Measurements from ENCODE around the gene DNM3. TPM values are rescaled to one million over a fixed set of nuclear protein-coding genes. Genes with fewer than 3 reads are reported as not detected.

The DNM3 gene
- total and polyA plus RNA-seq, 2 donors (not counting 3 experiments of a cell fraction or from before 2014, with no cell fraction given): 1.4 to 2.5 TPM

GRCh38 chr1:172167796-172168596 lies 326.7 kb downstream of the DNM3 start:
- Histone ChIP-seq H3K4me1 (ENCODE audit: control insufficient read depth, extremely low read depth, insufficient read depth, low read length) (no peaks in the 10 kb centered on the region), H3K4me2 (ENCODE audit: insufficient read depth, low read length) (no peak overlapping the region), H3K27me3 (ENCODE audit: control insufficient read depth in 2 of 2, insufficient read depth in 2 of 2, low read length in 2 of 2) (no peaks in the 10 kb centered on the region), H3K9me1 (replicated peaks; ENCODE audit: control insufficient read depth, extremely low read depth, insufficient read depth, low read length) (no peaks in the 10 kb centered on the region), H2AFZ (ENCODE audit: low read depth, low read length) (no peak overlapping the region), H3K4me3 (replicated peaks in 1 of 3; ENCODE audit: insufficient read depth in 1 of 3, low read depth in 1 of 3, low read length in 3 of 3) (no peak overlapping the region), H3K9ac (replicated peaks; ENCODE audit: extremely low read depth, insufficient read depth, low read length) (no peak overlapping the region), H3K36me3 (ENCODE audit: control insufficient read depth in 2 of 2, extremely low read depth in 1 of 2, insufficient read depth in 2 of 2, low read length in 2 of 2) (no peaks in the 10 kb centered on the region), H3K9me3 (replicated peaks; ENCODE audit: control insufficient read depth, insufficient read depth, low read length) (no peaks in the 10 kb centered on the region), H4K20me1 (replicated peaks; ENCODE audit: control insufficient read depth, extremely low read depth, insufficient read depth, low read length) (no peaks in the 10 kb centered on the region), H3K79me2 (ENCODE audit: control insufficient read depth, insufficient read depth, low read length) (no peaks in the 10 kb centered on the region), H3K27ac (ENCODE audit: insufficient read depth, low read depth, low read length) (no peak overlapping the region)
- dilution Hi-C loops (cut with MboI; ENCODE audit: extremely low pct_ligation_motif_present, low sequenced_read_pairs): no loop called here
- intact Hi-C loops (cut with micrococcal nuclease): no loop called here
- TF ChIP-seq FOS (IDR thresholded peaks at IDR 0.05; ENCODE audit: borderline replicate concordance, insufficient read depth, low read length) (no peak), MYC (IDR thresholded peaks at IDR 0.05; ENCODE audit: low read depth, low read length) (no peak), EZH2 (IDR thresholded peaks at IDR 0.05; ENCODE audit: borderline replicate concordance, low read depth, low read length, severe bottlenecking) (no peak), MAX (IDR thresholded peaks at IDR 0.05; ENCODE audit: insufficient read depth, insufficient read length) (no peak)
- FAIRE-seq (no peak), DNase-seq (ENCODE audit: low read depth, low spot score) (no peak)
- ChIA-PET POLR2A (no interaction called here), CTCF (interaction anchor here (1.5 kb wide), 1 partner anchor 231 kb away, joined by 5 read pairs; no protein-coding TSS in a partner anchor)
- BruUV-seq (replicated peaks): no TSS peak

- Histone ChIP-seq H3K27me3 (ENCODE audit: control insufficient read depth in 2 of 2, insufficient read depth in 2 of 2, low read length in 2 of 2) (no peaks in the 10 kb centered on the region), H3K9ac (replicated peaks; ENCODE audit: extremely low read depth, insufficient read depth, low read length) (no peak overlapping the region), H2AFZ (ENCODE audit: low read depth, low read length) (no peak overlapping the region), H3K79me2 (ENCODE audit: control insufficient read depth, insufficient read depth, low read length) (no peaks in the 10 kb centered on the region), H3K4me1 (ENCODE audit: control insufficient read depth, extremely low read depth, insufficient read depth, low read length) (no peaks in the 10 kb centered on the region), H3K4me2 (ENCODE audit: insufficient read depth, low read length) (no peak overlapping the region), H4K20me1 (replicated peaks; ENCODE audit: control insufficient read depth, extremely low read depth, insufficient read depth, low read length) (no peaks in the 10 kb centered on the region), H3K9me3 (replicated peaks; ENCODE audit: control insufficient read depth, insufficient read depth, low read length) (no peaks in the 10 kb centered on the region), H3K9me1 (replicated peaks; ENCODE audit: control insufficient read depth, extremely low read depth, insufficient read depth, low read length) (no peaks in the 10 kb centered on the region), H3K36me3 (ENCODE audit: control insufficient read depth in 2 of 2, extremely low read depth in 1 of 2, insufficient read depth in 2 of 2, low read length in 2 of 2) (no peaks in the 10 kb centered on the region), H3K4me3 (replicated peaks in 1 of 3; ENCODE audit: insufficient read depth in 1 of 3, low read depth in 1 of 3, low read length in 3 of 3) (no peak overlapping the region), H3K27ac (ENCODE audit: insufficient read depth, low read depth, low read length) (no peak overlapping the region)
- dilution Hi-C loops (cut with MboI; ENCODE audit: extremely low pct_ligation_motif_present, low sequenced_read_pairs): no loop called here
- no peak for TF ChIP-seq POLR2AphosphoS5 (IDR thresholded peaks at IDR 0.05; ENCODE audit: insufficient read depth, low read depth, low read length)
- no peak for TF ChIP-seq EZH2 (IDR thresholded peaks at IDR 0.05; ENCODE audit: borderline replicate concordance, low read depth, low read length, severe bottlenecking)
- no peak for TF ChIP-seq FOS (IDR thresholded peaks at IDR 0.05; ENCODE audit: borderline replicate concordance, insufficient read depth, low read length)
- TF ChIP-seq MYC (IDR thresholded peaks at IDR 0.05; ENCODE audit: low read depth, low read length): no peak
- no peak for TF ChIP-seq JUN (IDR thresholded peaks at IDR 0.05; ENCODE audit: borderline replicate concordance, insufficient read depth, insufficient read length, low read depth)
- no peak for TF ChIP-seq CTCF (IDR thresholded peaks at IDR 0.05; ENCODE audit: extremely low read depth in 1 of 2, insufficient read depth in 1 of 2, low read depth in 1 of 2, low read length in 2 of 2)
- no peak for TF ChIP-seq GATA2 (IDR thresholded peaks at IDR 0.05; ENCODE audit: insufficient read depth, insufficient read length, low read depth, low read length)
- TF ChIP-seq POLR2A (IDR thresholded peaks at IDR 0.05; ENCODE audit: low read depth, low read length): no peak
- TF ChIP-seq MAX (IDR thresholded peaks at IDR 0.05; ENCODE audit: insufficient read depth, insufficient read length): no peak
- BruUV-seq (replicated peaks): no TSS peak
- DNase-seq (ENCODE audit: low read depth, low spot score) (no peak), FAIRE-seq (no peak)
- ChIA-PET POLR2A (no interaction called here), CTCF (interaction anchor here (1.5 kb wide), 1 partner anchor 231 kb away, joined by 5 read pairs; no protein-coding TSS in a partner anchor)
- intact Hi-C loops (cut with micrococcal nuclease): no loop called here
These were observed 327.2 kb downstream of the DNM3 start for GRCh38 chr1:172168597-172168872.
